Measurements from ENCODE around the gene OLA1.

Gene OLA1

DNA sequence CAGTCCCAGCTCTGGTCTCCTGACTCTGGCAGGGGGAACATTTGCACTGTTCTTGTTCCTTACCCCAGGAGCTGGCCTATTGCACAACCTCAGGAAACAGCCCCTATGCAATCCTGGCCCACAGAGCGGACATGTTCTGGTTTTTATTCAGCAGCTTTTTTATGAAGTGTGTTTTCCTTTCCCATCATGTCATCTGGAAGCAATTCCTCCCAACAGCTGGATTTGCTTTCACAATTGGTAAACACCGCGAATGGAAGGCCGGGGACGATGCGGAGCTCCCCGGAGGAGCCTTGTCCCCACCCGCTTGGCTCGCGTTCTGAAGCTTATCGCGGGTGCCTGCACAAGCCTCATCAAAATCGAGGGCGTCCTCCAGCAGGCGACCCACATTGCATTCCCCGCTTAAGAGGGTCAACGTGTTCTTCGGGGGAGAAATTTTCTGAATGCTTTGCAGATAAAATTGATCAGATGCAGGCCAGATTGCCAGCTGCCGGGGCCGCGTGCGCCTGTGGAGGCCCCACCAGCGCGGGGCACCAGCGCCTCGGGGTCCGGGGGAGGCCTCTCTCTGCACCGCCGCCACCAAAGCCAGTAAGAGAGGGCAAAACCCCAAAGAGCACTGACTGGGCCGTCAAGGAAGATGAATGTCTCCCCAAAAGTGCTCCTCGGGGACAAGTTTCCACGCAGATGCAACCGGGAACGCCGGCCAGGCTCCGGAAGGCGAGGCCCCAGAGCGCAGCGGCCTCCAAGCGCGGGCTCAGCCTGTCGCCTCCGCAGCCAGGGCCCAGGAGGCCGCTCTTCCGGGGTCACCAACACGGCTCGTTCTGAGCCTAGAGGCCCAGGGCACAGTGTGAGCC lies 222.8 kb downstream of the OLA1 start:
- DNase-seq = no peak
- no peak overlapping the region for H3K4me3 ChIP-seq (ENCODE audit: low read depth, low read length)
- no peak for TF ChIP-seq CTCF (IDR thresholded peaks at IDR 0.05; ENCODE audit: low read depth, low read length)

DNA sequence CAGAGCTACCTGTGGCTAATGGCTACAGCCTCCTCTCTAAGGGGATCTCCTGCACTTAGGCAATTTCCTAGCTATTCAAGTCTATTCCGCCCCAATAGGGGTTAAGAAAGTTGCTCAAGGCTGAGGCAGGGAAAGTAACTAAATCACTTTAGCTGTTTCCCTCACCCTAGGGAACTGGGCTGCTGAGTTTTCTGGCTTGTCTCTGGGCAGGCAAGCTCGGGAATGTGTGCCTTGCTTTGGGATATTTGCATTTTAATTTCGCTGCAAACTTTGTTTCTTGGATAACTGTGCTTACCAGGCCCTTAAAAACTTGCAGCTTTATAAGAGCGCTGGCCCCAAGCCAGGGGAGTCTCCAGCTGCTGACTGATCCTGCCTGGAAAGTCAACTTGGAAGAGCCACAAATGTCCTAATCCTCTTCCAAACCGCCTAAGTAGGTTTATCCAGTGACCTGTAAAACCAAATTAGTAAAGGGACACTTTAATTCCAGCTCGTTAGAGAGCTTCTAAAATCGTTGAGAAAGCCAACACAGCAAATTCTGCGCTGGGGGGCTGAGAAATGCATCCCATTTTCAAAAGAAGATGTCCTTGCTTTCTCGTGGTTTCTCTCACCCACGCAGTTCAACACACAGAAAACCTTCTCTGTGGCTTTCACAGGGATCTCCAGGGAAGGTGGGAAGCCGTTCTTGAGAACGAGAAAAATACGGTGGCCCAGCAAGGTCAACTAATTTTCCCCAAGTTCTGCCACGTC lies 223.6 kb downstream of the OLA1 start:
- no peak for TF ChIP-seq CTCF (IDR thresholded peaks at IDR 0.05; ENCODE audit: low read depth, low read length)
- DNase-seq = peak; percentile 74
- Histone ChIP-seq H3K9me3 (ENCODE audit: severe bottlenecking) (no peaks in the 10 kb centered on the region), H3K4me3 (ENCODE audit: low read depth, low read length) (peak overlapping the region; percentile 27), H3K27ac (peak overlapping the region; percentile 70), H3K36me3 (no peaks in the 10 kb centered on the region), H3K27me3 (ENCODE audit: insufficient read depth, low read depth, severe bottlenecking) (no peaks in the 10 kb centered on the region)

More for the DNA sequence above, 222.8 kb downstream of the OLA1 start:
- no peaks in the 10 kb centered on the region for H3K27me3 ChIP-seq (ENCODE audit: insufficient read depth, low read depth, severe bottlenecking)
- H3K36me3 ChIP-seq = no peaks in the 10 kb centered on the region
- H3K9me3 ChIP-seq (ENCODE audit: severe bottlenecking) = no peaks in the 10 kb centered on the region
- H3K27ac ChIP-seq = peak overlapping the region; percentile 18; the same call in 1 of the 2 replicates

DNA sequence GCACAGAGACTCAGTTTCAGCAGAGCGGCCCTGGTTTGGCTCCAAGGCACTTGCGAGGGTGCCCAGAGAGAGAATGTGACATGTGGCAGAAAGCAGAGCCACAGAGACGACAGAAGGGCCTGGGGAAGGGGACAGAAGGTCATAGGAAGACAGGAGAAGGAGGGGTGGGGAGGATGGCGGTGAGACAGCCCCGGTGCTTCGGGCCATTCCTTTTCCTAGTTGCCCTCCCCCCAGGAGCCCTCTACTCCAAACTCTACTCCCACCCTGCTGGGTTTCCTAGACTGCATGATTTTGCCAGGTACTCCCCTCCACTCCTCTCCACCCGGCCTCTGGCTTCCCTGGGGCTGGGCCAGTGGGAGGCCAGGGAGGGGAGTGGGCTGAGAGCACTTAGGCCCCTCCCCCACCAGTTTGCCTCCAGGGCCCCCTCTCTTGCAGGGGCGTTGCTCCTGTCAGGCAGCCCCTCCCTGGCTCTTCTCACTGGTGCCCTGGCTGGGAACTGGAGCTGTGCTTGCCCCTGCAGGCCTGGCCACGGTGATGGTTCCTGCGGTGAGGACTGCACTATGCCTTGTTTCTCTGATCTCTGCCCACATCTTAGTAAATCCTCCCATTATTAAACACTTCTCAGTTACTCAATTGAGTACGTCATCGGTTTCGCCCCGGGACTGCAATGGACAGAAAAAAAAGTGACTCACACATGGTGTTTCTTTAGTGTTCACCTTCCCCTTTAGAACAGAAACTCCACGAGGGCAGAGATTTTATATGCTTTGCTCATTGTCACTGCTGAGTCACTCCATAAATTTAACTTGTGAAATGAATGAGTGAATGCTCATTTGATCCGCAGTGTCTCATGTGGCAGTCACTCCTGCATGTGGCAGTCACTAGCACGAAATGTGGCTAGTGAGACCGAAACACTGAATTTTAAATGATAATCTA lies 224.5 kb downstream of the OLA1 start:
- peak; percentile 82 for DNase-seq
- Histone ChIP-seq H3K4me3 (ENCODE audit: low read depth, low read length) (peak overlapping the region; percentile 22), H3K36me3 (no peaks in the 10 kb centered on the region), H3K27ac (peak overlapping the region; percentile 70), H3K9me3 (ENCODE audit: severe bottlenecking) (no peaks in the 10 kb centered on the region), H3K27me3 (ENCODE audit: insufficient read depth, low read depth, severe bottlenecking) (no peaks in the 10 kb centered on the region)
- TF ChIP-seq CTCF (IDR thresholded peaks at IDR 0.05; ENCODE audit: low read depth, low read length) = no peak

Measured in WERI-Rb-1 (cell line).